ENCODE data around the gene RHBDD3.

RHBDD3 gene

GRCh38 chr22:29309332-29310064 lies 41.7 kb upstream of the RHBDD3 start:
- H3K4me3 ChIP-seq (ENCODE audit: low read depth, low read length): no peak overlapping the region
- no peak for TF ChIP-seq CTCF (IDR thresholded peaks at IDR 0.05; ENCODE audit: low read depth, low read length, missing control alignments)
- DNase-seq (ENCODE audit: low read depth): no peak

- TF ChIP-seq CTCF (IDR thresholded peaks at IDR 0.05; ENCODE audit: low read depth, low read length, missing control alignments): no peak
- no peak for DNase-seq (ENCODE audit: low read depth)
- H3K4me3 ChIP-seq (ENCODE audit: low read depth, low read length): no peak overlapping the region
Measured at GRCh38 chr22:29308791-29309262, 41.0 kb upstream of the RHBDD3 start.

- no peak overlapping the region for H3K4me3 ChIP-seq (ENCODE audit: low read depth, low read length)
- TF ChIP-seq CTCF (IDR thresholded peaks at IDR 0.05; ENCODE audit: low read depth, low read length, missing control alignments): no peak
- DNase-seq (ENCODE audit: low read depth): no peak
Measured at GRCh38 chr22:29308148-29308790, 40.5 kb upstream of the RHBDD3 start.

GRCh38 chr22:29307596-29308147 lies 39.9 kb upstream of the RHBDD3 start:
- no peak overlapping the region for H3K4me3 ChIP-seq (ENCODE audit: low read depth, low read length)
- TF ChIP-seq CTCF (IDR thresholded peaks at IDR 0.05; ENCODE audit: low read depth, low read length, missing control alignments): no peak
- DNase-seq (ENCODE audit: low read depth): no peak

- no peak for DNase-seq (ENCODE audit: low read depth)
- no peak for TF ChIP-seq CTCF (IDR thresholded peaks at IDR 0.05; ENCODE audit: low read depth, low read length, missing control alignments)
- peak overlapping the region; percentile 28 for H3K4me3 ChIP-seq (ENCODE audit: low read depth, low read length)
Measured at GRCh38 chr22:29306835-29307595, 39.2 kb upstream of the RHBDD3 start.

GRCh38 chr22:29306175-29306834 lies 38.5 kb upstream of the RHBDD3 start, which contains the start of gene GAS2L1:
TSS of gene GAS2L1 (plus strand) at chr22:29306650. CDS start at chr22:29308106, 1,456 bp downstream.
- no peak for DNase-seq (ENCODE audit: low read depth)
- peak; percentile 23 for TF ChIP-seq CTCF (IDR thresholded peaks at IDR 0.05; ENCODE audit: low read depth, low read length, missing control alignments)
- H3K4me3 ChIP-seq (ENCODE audit: low read depth, low read length): peak within 1 kb of the TSS; percentile 28

Measured in GM12864 (cell line).